ENCODE results near the gene NACC1. TPM values are rescaled to one million over a fixed set of nuclear protein-coding genes. Genes with fewer than 3 reads are reported as not detected.

Gene NACC1
- total and polyA plus RNA-seq, 2 of the 13 experiments (the other 11 are each of a cell fraction or from before 2014, with no cell fraction given), result 31.8 to 42.3 TPM

- peak; percentile 66; the same call in 1 of the 2 replicates for TF ChIP-seq ZNF879 (CRISPR knock-in tag; IDR thresholded peaks at IDR 0.05)
- 0 out of 2 replicates have a peak, but pooled peaks have one; percentile 29 for TF ChIP-seq ZNF546 (CRISPR knock-in tag; conservative IDR thresholded peaks at IDR 0.05)
- 0 out of 2 replicates have a peak, but pooled peaks have one; percentile 7 for TF ChIP-seq HNF4A (CRISPR knock-in tag; IDR thresholded peaks at IDR 0.05)
- no peak for TF ChIP-seq TOPORS (CRISPR knock-in tag; IDR thresholded peaks at IDR 0.05)
- TF ChIP-seq ZNF30 (CRISPR knock-in tag; IDR thresholded peaks at IDR 0.05), result no peak
- TF ChIP-seq ZNF776 (CRISPR knock-in tag; IDR thresholded peaks at IDR 0.05), result 0 out of 2 replicates have a peak, but pooled peaks have one; percentile 24
- peak; percentile 52; the same call in 1 of the 2 replicates for TF ChIP-seq ZBTB7A (CRISPR knock-in tag; IDR thresholded peaks at IDR 0.05)
- TF ChIP-seq MBD4 (IDR thresholded peaks at IDR 0.05; ENCODE audit: borderline replicate concordance, low read length), result no peak
- TF ChIP-seq, protein P1, sequence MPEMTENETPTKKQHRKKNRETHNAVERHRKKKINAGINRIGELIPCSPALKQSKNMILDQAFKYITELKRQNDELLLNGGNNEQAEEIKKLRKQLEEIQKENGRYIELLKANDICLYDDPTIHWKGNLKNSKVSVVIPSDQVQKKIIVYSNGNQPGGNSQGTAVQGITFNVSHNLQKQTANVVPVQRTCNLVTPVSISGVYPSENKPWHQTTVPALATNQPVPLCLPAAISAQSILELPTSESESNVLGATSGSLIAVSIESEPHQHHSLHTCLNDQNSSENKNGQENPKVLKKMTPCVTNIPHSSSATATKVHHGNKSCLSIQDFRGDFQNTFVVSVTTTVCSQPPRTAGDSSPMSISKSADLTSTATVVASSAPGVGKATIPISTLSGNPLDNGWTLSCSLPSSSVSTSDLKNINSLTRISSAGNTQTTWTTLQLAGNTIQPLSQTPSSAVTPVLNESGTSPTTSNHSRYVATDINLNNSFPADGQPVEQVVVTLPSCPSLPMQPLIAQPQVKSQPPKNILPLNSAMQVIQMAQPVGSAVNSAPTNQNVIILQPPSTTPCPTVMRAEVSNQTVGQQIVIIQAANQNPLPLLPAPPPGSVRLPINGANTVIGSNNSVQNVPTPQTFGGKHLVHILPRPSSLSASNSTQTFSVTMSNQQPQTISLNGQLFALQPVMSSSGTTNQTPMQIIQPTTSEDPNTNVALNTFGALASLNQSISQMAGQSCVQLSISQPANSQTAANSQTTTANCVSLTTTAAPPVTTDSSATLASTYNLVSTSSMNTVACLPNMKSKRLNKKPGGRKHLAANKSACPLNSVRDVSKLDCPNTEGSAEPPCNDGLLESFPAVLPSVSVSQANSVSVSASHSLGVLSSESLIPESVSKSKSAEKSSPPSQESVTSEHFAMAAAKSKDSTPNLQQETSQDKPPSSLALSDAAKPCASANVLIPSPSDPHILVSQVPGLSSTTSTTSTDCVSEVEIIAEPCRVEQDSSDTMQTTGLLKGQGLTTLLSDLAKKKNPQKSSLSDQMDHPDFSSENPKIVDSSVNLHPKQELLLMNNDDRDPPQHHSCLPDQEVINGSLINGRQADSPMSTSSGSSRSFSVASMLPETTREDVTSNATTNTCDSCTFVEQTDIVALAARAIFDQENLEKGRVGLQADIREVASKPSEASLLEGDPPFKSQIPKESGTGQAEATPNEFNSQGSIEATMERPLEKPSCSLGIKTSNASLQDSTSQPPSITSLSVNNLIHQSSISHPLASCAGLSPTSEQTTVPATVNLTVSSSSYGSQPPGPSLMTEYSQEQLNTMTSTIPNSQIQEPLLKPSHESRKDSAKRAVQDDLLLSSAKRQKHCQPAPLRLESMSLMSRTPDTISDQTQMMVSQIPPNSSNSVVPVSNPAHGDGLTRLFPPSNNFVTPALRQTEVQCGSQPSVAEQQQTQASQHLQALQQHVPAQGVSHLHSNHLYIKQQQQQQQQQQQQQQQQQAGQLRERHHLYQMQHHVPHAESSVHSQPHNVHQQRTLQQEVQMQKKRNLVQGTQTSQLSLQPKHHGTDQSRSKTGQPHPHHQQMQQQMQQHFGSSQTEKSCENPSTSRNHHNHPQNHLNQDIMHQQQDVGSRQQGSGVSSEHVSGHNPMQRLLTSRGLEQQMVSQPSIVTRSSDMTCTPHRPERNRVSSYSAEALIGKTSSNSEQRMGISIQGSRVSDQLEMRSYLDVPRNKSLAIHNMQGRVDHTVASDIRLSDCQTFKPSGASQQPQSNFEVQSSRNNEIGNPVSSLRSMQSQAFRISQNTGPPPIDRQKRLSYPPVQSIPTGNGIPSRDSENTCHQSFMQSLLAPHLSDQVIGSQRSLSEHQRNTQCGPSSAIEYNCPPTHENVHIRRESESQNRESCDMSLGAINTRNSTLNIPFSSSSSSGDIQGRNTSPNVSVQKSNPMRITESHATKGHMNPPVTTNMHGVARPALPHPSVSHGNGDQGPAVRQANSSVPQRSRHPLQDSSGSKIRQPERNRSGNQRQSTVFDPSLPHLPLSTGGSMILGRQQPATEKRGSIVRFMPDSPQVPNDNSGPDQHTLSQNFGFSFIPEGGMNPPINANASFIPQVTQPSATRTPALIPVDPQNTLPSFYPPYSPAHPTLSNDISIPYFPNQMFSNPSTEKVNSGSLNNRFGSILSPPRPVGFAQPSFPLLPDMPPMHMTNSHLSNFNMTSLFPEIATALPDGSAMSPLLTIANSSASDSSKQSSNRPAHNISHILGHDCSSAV (CRISPR knock-in tag; IDR thresholded peaks at IDR 0.05; ENCODE audit: borderline replicate concordance), result no peak
- peak; percentile 35; the same call in 1 of the 2 replicates for TF ChIP-seq ZNF280B (CRISPR knock-in tag; IDR thresholded peaks at IDR 0.05; ENCODE audit: borderline replicate concordance)
- TF ChIP-seq ZKSCAN8 (CRISPR knock-in tag; IDR thresholded peaks at IDR 0.05; ENCODE audit: borderline replicate concordance), result no peak
- TF ChIP-seq TARDBP (CRISPR knock-in tag; IDR thresholded peaks at IDR 0.05), result peak; percentile 8; the same call in 1 of the 2 replicates
- TF ChIP-seq HOXD1 (CRISPR knock-in tag; IDR thresholded peaks at IDR 0.05), result peak; percentile 77
- TF ChIP-seq THAP8 (CRISPR knock-in tag; IDR thresholded peaks at IDR 0.05; ENCODE audit: borderline replicate concordance), result 0 out of 2 replicates have a peak, but pooled peaks have one; percentile 51
- peak; percentile 52; the same call in 1 of the 2 replicates for TF ChIP-seq NCOA2 (CRISPR knock-in tag; IDR thresholded peaks at IDR 0.05)
- TF ChIP-seq, protein P2, sequence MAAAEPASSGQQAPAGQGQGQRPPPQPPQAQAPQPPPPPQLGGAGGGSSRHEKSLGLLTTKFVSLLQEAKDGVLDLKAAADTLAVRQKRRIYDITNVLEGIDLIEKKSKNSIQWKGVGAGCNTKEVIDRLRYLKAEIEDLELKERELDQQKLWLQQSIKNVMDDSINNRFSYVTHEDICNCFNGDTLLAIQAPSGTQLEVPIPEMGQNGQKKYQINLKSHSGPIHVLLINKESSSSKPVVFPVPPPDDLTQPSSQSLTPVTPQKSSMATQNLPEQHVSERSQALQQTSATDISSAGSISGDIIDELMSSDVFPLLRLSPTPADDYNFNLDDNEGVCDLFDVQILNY (CRISPR knock-in tag; conservative IDR thresholded peaks at IDR 0.05), result peak; percentile 85; the same call in 1 of the 2 replicates
Observed at GRCh38 chr19:13151605-13152355, 33.7 kb downstream of the NACC1 start (continued).

Data from HepG2 (cell line).